GM10248 (cell line): ENCODE data around the gene GBP2.

Experiments
- CTCF ChIA-PET: fragments of 300-600 bp; sonication (Branson Sonifier 250); formaldehyde crosslinking; extraction: SDS; loops from one replicate; lab custom pipeline; 2021; ENCODE audit warnings: antibody characterized with exemption; lab: Yijun Ruan, JAX
- POLR2A ChIA-PET: fragments of 350-650 bp; sonication (Branson Sonifier 250); formaldehyde crosslinking; extraction: SDS; loops from one replicate; lab custom pipeline; 2020; ENCODE audit warnings: antibody characterized with exemption; lab: Yijun Ruan, JAX
- DNase-seq: peaks from one replicate; pipeline ENCODE4 v3.0.0; 2012; ENCODE audit errors: extremely low spot score
- CTCF ChIP-seq: IDR thresholded peaks from 2 replicates; pipeline ENCODE4 v1.5.1; 2012; ENCODE audit warnings: mild to moderate bottlenecking, low read depth; ENCODE audit errors: extremely low read depth, missing control alignments, control extremely low read depth

GBP2 gene

GRCh38 chr1:89070509-89070908 lies 55.4 kb downstream of the GBP2 start:
- no peak for DNase-seq
- no peak for TF ChIP-seq CTCF
- ChIA-PET CTCF (interaction anchor here (0.6 to 1.7 kb wide), 6 partner anchors 8 to 67 kb away, joined by 3 to 5 read pairs (median 4); partner anchors contain the start of gene GBP3), POLR2A (no interaction called here)

DNA sequence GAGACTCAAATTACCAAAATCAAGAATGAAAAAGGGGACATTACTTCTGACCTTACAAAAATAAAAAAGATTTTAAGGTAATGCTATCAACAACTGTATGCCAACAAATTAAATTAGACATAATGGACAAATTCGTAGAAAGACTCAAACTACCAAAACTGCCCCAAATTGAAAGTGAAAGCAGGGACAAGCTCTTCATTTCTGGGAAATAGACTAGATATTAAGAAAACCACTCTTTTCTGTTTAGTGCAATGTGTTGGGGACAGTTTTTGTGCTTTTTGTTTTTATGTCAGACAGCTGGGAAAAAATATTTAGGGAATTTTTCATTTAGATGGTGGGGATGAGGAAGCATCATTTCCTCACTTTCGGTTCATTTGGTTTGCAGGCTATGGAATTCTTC lies 56.0 kb downstream of the GBP2 start:
- ChIA-PET POLR2A (no interaction called here), CTCF (interaction anchor here (0.6 to 1.6 kb wide), 6 partner anchors 8 to 48 kb away, joined by 3 to 5 read pairs (median 4); partner anchors contain the start of gene GBP3)
- DNase-seq = no peak
- TF ChIP-seq CTCF = no peak

GRCh38 chr1:89068291-89068690 lies 57.6 kb downstream of the GBP2 start:
- no peak for TF ChIP-seq CTCF
- CTCF ChIA-PET = interaction anchor here (1.0 to 1.6 kb wide), 2 partner anchors 24 to 35 kb away, joined by 3 read pairs; no protein-coding TSS in a partner anchor
- no peak for DNase-seq
- POLR2A ChIA-PET = no interaction called here

DNA sequence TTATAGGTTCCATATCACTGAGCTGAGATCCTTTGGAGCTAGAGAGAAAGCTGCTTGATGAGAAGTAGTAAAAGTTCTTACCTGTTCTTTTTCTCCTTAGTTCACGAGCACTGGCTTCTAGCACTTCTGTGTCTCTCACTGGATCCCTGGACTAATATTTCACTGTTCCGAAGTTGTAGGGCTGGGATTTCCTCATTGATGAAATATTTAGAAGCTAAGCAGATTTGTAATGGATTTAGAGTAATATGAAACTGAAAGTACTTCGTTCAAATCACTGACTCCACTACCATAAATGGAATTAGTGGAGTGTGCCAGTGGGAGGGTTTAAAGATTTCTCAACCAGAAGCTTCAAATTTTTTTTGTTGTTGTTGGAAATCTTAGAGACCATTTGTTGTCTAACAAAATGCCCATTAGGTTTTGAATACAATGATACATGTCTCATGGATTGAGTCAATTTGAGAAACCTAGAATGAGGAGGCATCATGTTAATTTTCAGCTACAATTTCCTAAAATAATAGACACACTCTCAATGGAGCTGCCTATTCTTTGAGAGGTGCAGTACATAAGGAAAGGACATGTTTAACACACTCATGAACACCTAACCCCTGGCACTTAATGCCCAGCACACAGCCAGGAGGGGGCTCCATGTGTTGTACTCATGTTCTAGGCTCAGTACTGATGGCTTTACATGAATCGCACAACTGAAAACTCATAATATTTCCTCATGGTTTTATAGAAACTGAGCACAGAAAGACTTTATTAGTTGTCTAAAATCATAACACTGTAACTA lies 60.6 kb downstream of the GBP2 start, which contains the start of gene GBP1:
Gene GBP1 (minus strand): TSS at position 130 of the 790 bp plus-strand sequence. CDS start 1,974 bp downstream, outside the sequence.
- DNase-seq = no peak
- TF ChIP-seq CTCF = no peak
- ChIA-PET POLR2A (interaction anchor here (0.8 kb wide), 1 partner anchor 24 kb away, joined by 3 read pairs; no protein-coding TSS in a partner anchor), CTCF (interaction anchor here (0.7 to 1.7 kb wide), 9 partner anchors 15 to 296 kb away, joined by 3 to 5 read pairs (median 3); no protein-coding TSS in a partner anchor)

DNA sequence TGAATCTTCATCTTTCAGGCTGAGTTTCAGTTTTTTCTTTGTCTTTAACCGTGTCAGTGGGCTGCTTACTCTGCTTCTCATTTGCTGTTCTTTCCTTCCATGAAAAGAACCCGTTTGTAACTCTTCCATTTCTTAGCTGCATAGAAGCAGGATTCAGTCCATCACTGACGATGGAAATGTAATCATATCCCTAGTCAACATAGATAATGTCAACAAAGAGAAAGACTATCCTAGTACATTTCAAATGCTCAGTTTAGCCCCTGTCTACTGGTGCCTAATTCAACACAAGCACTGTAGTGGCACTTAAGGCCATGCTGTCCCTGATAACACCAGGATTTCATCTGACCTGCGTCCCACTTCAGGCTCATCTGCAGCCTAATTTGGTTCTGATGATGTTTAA lies 61.3 kb downstream of the GBP2 start:
- ChIA-PET POLR2A (no interaction called here), CTCF (interaction anchor here (1.1 to 1.7 kb wide), 5 partner anchors 16 to 297 kb away, joined by 3 to 5 read pairs (median 3); no protein-coding TSS in a partner anchor)
- no peak for TF ChIP-seq CTCF

GRCh38 chr1:89063094-89063493 lies 62.8 kb downstream of the GBP2 start:
- no peak for TF ChIP-seq CTCF
- CTCF ChIA-PET = interaction anchor here (0.8 to 1.3 kb wide), 8 partner anchors 9 to 391 kb away, joined by 3 to 7 read pairs (median 3); no protein-coding TSS in a partner anchor
- DNase-seq = no peak
- POLR2A ChIA-PET = no interaction called here

More for the DNA sequence above, 61.3 kb downstream of the GBP2 start:
- no peak for DNase-seq
